Myocyte (in vitro differentiated cells): ENCODE measurements around the gene CEACAM6. TPM values are rescaled to one million over a fixed set of nuclear protein-coding genes. Genes with fewer than 3 reads are reported as not detected.
A peak's percentile ranks its signal among the peaks of the same experiment; 100 is the strongest.

ENCODE experiments used
- DNase-seq: peaks from one replicate; pipeline ENCODE4 v3.0.0-alpha.2; 2012; ENCODE audit warnings: low read depth
- total RNA-seq: library from RNA; depleted of rRNA; stranded (reverse); fragments of >200 nt; gene quantifications from 2 replicates; pipeline ENCODE4 v1.2.3, GENCODE V29; 2014

CEACAM6 gene
- total RNA-seq, 1 donor from 2014 or later: not detected

- peak; percentile 40 for DNase-seq
Measured at GRCh38 chr19:41795031-41795461, 39.7 kb downstream of the CEACAM6 start.

- no peak for DNase-seq
Measured at GRCh38 chr19:41796362-41796761, 41.0 kb downstream of the CEACAM6 start, which contains the start of gene CEACAM3. TSS of gene CEACAM3 (plus strand) at chr19:41796587. CDS start at chr19:41796678, 91 bp downstream.

- no peak for DNase-seq
Measured at GRCh38 chr19:41796901-41797300, 41.6 kb downstream of the CEACAM6 start.

GRCh38 chr19:41799444-41800000 lies 44.2 kb downstream of the CEACAM6 start:
- no peak for DNase-seq

GRCh38 chr19:41801031-41801430 lies 45.7 kb downstream of the CEACAM6 start:
- DNase-seq: no peak

GRCh38 chr19:41801792-41802211 lies 46.5 kb downstream of the CEACAM6 start:
- DNase-seq: no peak

- DNase-seq: no peak
Measured at GRCh38 chr19:41802770-41803169, 47.4 kb downstream of the CEACAM6 start.

GRCh38 chr19:41804336-41804735 lies 49.0 kb downstream of the CEACAM6 start:
- DNase-seq: no peak

GRCh38 chr19:41807176-41807575 lies 51.8 kb downstream of the CEACAM6 start:
- DNase-seq: no peak

- DNase-seq: no peak
Measured at GRCh38 chr19:41808663-41809566, 53.6 kb downstream of the CEACAM6 start.

- no peak for DNase-seq
Measured at GRCh38 chr19:41810301-41810700, 55.0 kb downstream of the CEACAM6 start.

- no peak for DNase-seq
Measured at GRCh38 chr19:41811036-41811435, 55.7 kb downstream of the CEACAM6 start.

- DNase-seq: no peak
Measured at GRCh38 chr19:41811981-41812380, 56.7 kb downstream of the CEACAM6 start.

GRCh38 chr19:41813911-41814310 lies 58.6 kb downstream of the CEACAM6 start:
- no peak for DNase-seq

- no peak for DNase-seq
Measured at GRCh38 chr19:41815301-41815700, 60.0 kb downstream of the CEACAM6 start.

GRCh38 chr19:41816761-41817160 lies 61.4 kb downstream of the CEACAM6 start:
- no peak for DNase-seq

GRCh38 chr19:41821003-41821735 lies 65.8 kb downstream of the CEACAM6 start:
- peak; percentile 15 for DNase-seq

Other genes with a start within 250 kb of the CEACAM6 start
- not detected in 2 replicates for gene CEACAM21, start 179.4 kb upstream of the CEACAM6 start, total RNA-seq
- gene CEACAM4, start 128.5 kb upstream of the CEACAM6 start, total RNA-seq: not detected in 2 replicates
- not detected in 2 replicates for gene CEACAM7, start 67.3 kb upstream of the CEACAM6 start, total RNA-seq
- gene CEACAM5, start 46.9 kb upstream of the CEACAM6 start, total RNA-seq: not detected in 2 replicates
- not detected in 2 replicates for gene CEACAM3, start 41.1 kb downstream of the CEACAM6 start, total RNA-seq
- gene LYPD4, start 89.2 kb downstream of the CEACAM6 start, total RNA-seq: not detected in 2 replicates
- gene DMRTC2, start 89.5 kb downstream of the CEACAM6 start, total RNA-seq: not detected in 2 replicates
- 323 and 368 TPM in 2 replicates for gene RPS19, start 104.7 kb downstream of the CEACAM6 start, total RNA-seq
- gene CD79A, start 121.7 kb downstream of the CEACAM6 start, total RNA-seq: 1.2 and 2.0 TPM in 2 replicates
- 24.2 and 25.5 TPM in 2 replicates for gene ARHGEF1, start 127.7 kb downstream of the CEACAM6 start, total RNA-seq
- not detected in 2 replicates for gene ERFL, start 172.9 kb downstream of the CEACAM6 start, total RNA-seq
- 116 and 117 TPM in 2 replicates for gene RABAC1, start 203.8 kb downstream of the CEACAM6 start, total RNA-seq
- gene ATP1A3, start 238.7 kb downstream of the CEACAM6 start, total RNA-seq: 0.26 and 0.56 TPM in 2 replicates